ENCODE data around the gene FOXN4.
A peak's percentile ranks its signal among the peaks of the same experiment; 100 is the strongest.

The FOXN4 gene

DNA sequence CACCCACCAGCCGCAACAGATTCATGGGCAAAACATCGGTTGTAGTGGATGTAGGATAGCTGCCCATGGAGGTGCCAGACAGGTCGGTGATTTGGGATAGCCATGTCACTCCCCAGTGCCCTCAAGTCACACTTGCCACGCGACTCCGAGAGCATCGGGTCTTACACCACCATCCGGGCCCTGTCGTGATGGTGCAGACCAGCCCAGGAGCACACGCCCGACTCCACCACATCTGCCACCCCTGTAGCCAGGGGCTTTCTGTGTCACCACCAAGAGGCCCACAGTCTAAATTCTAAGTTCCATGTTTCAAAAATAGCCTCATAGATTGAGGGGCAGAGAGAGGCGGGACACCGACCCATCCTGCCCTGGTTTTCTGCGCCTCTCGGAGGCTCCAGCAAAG lies 18.0 kb downstream of the FOXN4 start:
- no peak for TF ChIP-seq CTCF (IDR thresholded peaks at IDR 0.05; ENCODE audit: low read depth, low read length)
- DNase-seq (ENCODE audit: low read depth in 2 of 2), result no peak
- no peak overlapping the region for H3K4me3 ChIP-seq (replicated peaks in 1 of 2; ENCODE audit: low read depth in 2 of 2, low read length in 2 of 2)

DNA sequence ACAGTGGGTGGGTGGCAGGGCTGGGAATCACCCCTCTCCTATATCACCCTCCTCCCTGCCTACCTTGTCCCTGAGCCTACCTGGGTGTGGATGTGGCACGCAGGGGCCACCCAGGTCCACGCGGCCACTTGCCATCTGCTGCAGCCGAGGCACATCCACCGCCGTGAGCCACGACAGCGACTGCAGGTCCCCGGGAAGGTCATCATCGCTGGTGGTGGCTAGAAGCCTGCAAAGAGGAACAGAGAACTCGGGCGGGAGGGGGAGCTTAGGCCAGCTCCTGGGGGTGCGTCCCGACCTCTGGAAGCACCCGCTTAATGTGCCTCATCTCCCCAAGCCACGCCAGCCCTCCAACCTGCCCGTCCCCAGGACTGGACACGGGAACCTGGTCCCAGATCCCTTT lies 19.0 kb downstream of the FOXN4 start:
- H3K4me3 ChIP-seq (replicated peaks in 1 of 2; ENCODE audit: low read depth in 2 of 2, low read length in 2 of 2), result no peak overlapping the region
- DNase-seq (ENCODE audit: low read depth in 2 of 2), result no peak
- no peak for TF ChIP-seq CTCF (IDR thresholded peaks at IDR 0.05; ENCODE audit: low read depth, low read length)

GRCh38 chr12:109289551-109289950 lies 19.5 kb downstream of the FOXN4 start:
- no peak for DNase-seq (ENCODE audit: low read depth in 2 of 2)
- no peak overlapping the region for H3K4me3 ChIP-seq (replicated peaks in 1 of 2; ENCODE audit: low read depth in 2 of 2, low read length in 2 of 2)
- no peak for TF ChIP-seq CTCF (IDR thresholded peaks at IDR 0.05; ENCODE audit: low read depth, low read length)

DNA sequence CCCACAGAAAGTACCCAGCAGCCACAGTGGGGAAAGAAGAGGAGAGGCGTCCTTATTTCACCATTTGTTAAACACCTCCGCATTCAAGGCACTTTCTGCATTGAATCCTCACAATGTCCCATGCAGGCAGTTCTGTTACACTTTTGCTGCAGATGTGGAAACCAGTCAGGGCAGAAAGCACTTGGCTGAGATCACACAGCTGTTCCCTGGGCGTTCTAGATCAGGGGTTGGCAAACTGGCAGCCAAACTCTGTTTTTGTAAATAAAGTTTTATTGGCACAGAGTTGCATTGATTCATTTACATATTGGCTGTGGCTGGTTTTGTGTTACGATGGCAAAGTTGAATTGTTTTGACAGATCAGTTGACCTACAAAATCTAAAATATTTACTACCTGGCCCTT lies 20.1 kb downstream of the FOXN4 start:
- no peak for DNase-seq (ENCODE audit: low read depth in 2 of 2)
- H3K4me3 ChIP-seq (replicated peaks in 1 of 2; ENCODE audit: low read depth in 2 of 2, low read length in 2 of 2), result no peak overlapping the region
- no peak for TF ChIP-seq CTCF (IDR thresholded peaks at IDR 0.05; ENCODE audit: low read depth, low read length)

- no peak for TF ChIP-seq CTCF (IDR thresholded peaks at IDR 0.05; ENCODE audit: low read depth, low read length)
- no peak overlapping the region for H3K4me3 ChIP-seq (replicated peaks in 1 of 2; ENCODE audit: low read depth in 2 of 2, low read length in 2 of 2)
- peak in 1 of 2 donors; percentile 14 for DNase-seq (ENCODE audit: low read depth in 2 of 2)
Observed at GRCh38 chr12:109288571-109288970, 20.5 kb downstream of the FOXN4 start.

GRCh38 chr12:109287811-109288469 lies 21.1 kb downstream of the FOXN4 start:
- H3K4me3 ChIP-seq (replicated peaks in 1 of 2; ENCODE audit: low read depth in 2 of 2, low read length in 2 of 2), result no peak overlapping the region
- no peak for TF ChIP-seq CTCF (IDR thresholded peaks at IDR 0.05; ENCODE audit: low read depth, low read length)

DNA sequence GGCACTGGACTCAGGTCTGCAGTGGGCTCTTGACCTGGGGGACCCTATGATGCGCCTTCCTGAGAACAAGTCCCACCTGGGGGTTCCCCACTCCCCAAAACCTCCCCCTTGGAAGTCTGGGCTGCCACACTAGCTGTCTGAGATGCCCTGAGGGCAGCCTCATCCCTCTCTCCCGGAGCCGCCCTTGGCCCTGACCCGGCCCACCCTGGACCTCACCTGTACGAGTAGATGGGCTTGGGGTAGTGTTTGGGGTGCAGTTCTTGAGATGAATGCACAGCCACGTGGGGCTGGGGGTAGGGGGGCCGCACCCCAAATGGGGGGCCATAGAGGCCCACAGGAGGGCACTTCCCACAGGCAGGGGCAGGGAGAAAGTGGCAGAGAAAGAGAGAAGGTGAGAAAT lies 21.9 kb downstream of the FOXN4 start:
- DNase-seq (ENCODE audit: low read depth in 2 of 2), result no peak
- TF ChIP-seq CTCF (IDR thresholded peaks at IDR 0.05; ENCODE audit: low read depth, low read length), result no peak
- no peak overlapping the region for H3K4me3 ChIP-seq (replicated peaks in 1 of 2; ENCODE audit: low read depth in 2 of 2, low read length in 2 of 2)

More at GRCh38 chr12:109287811-109288469, 21.1 kb downstream of the FOXN4 start:
- no peak for DNase-seq (ENCODE audit: low read depth in 2 of 2)
